HEK293 (cell line): Measurements from ENCODE around the gene MTFMT.

ENCODE experiments used
- CTCF ChIA-PET: fragments of 350-600 bp; formaldehyde crosslinking; extraction: SDS; loops from one replicate; lab custom pipeline; 2021; ENCODE audit warnings: antibody characterized with exemption; lab: Yijun Ruan, JAX
- POLR2A ChIA-PET: fragments of 300-600 bp; formaldehyde crosslinking; extraction: SDS; loops from one replicate; lab custom pipeline; 2020; ENCODE audit warnings: antibody characterized with exemption, inconsistent platforms; lab: Yijun Ruan, JAX
- H3K27ac ChIP-seq: fragments of 200-500 bp; sonication (Bioruptor generic); 2 replicates; pipeline ENCODE4 v1.5.1; 2014; ENCODE audit warnings: low read depth, low read length, control low read depth, inconsistent platforms; ENCODE audit errors: extremely low read depth
- H3K36me3 ChIP-seq, 2 experiments: fragments of 200-500 bp in 1 of 2; sonication (Bioruptor generic) in 1 of 2; 1 replicate in 1 of 2; 2 replicates in 1 of 2; pipeline ENCODE4 v1.5.1; 2014 to 2017; ENCODE audit warnings: inconsistent platforms in 2 of 2, low read length in 2 of 2; ENCODE audit not compliant: control insufficient read depth in 2 of 2, insufficient read depth in 1 of 2
- H3K4me1 ChIP-seq: fragments of 200-500 bp; sonication (Bioruptor generic); 2 replicates; pipeline ENCODE4 v1.5.1; 2014; ENCODE audit warnings: mild to moderate bottlenecking, low read length, inconsistent platforms; ENCODE audit not compliant: control insufficient read depth, insufficient read depth
- H3K4me3 ChIP-seq: 2 replicates; pipeline ENCODE4 v1.5.1; 2011; ENCODE audit warnings: low read depth, mild to moderate bottlenecking, control low read depth, low read length, moderate library complexity
- H3K9me3 ChIP-seq: fragments of 200-500 bp; sonication (Bioruptor generic); 2 replicates; pipeline ENCODE4 v1.5.1; 2014; ENCODE audit warnings: low read depth, low read length, inconsistent platforms; ENCODE audit not compliant: control insufficient read depth, insufficient read depth
- ATF2 ChIP-seq: fragments of 450-650 bp; formaldehyde crosslinking; IDR thresholded peaks from 2 replicates; pipeline ENCODE4 v1.5.1; 2016; ENCODE audit warnings: missing biosample characterization, missing genetic modification characterization, low read depth
- BCL11A ChIP-seq: fragments of 450-650 bp; formaldehyde crosslinking; IDR thresholded peaks from 2 replicates; pipeline ENCODE4 v1.5.1; 2016; ENCODE audit warnings: low read depth, missing biosample characterization, missing genetic modification characterization
- GLI2 ChIP-seq: fragments of 450-650 bp; formaldehyde crosslinking; IDR thresholded peaks from 2 replicates; pipeline ENCODE4; 2017; ENCODE audit warnings: missing biosample characterization, missing genetic modification characterization, low read depth, borderline replicate concordance
- IKZF3 ChIP-seq: fragments of 450-650 bp; IDR thresholded peaks from 2 replicates; pipeline ENCODE4 v1.5.0; 2018; ENCODE audit warnings: missing biosample characterization, mild to moderate bottlenecking, missing genetic modification characterization, moderate library complexity
- KLF1 ChIP-seq: fragments of 450-650 bp; formaldehyde crosslinking; IDR thresholded peaks from 2 replicates; pipeline ENCODE4 v1.5.1; 2016; ENCODE audit warnings: missing biosample characterization, missing genetic modification characterization
- PBX3 ChIP-seq: sonication (generic); formaldehyde crosslinking; IDR thresholded peaks from 2 replicates; pipeline ENCODE4 v1.8.1; 2022; ENCODE audit warnings: mild to moderate bottlenecking, moderate library complexity, missing genetic modification reagents
- PRDM2 ChIP-seq: fragments of 450-650 bp; formaldehyde crosslinking; IDR thresholded peaks from 2 replicates; pipeline ENCODE4 v1.5.1; 2016; ENCODE audit warnings: missing biosample characterization, missing genetic modification characterization, borderline replicate concordance
- ZBTB20 ChIP-seq: fragments of 450-650 bp; formaldehyde crosslinking; IDR thresholded peaks from 2 replicates; pipeline ENCODE4 v1.5.1; 2016; ENCODE audit warnings: missing biosample characterization, missing genetic modification characterization
- ZNF18 ChIP-seq: fragments of 450-650 bp; formaldehyde crosslinking; IDR thresholded peaks from 2 replicates; pipeline ENCODE4 v1.5.1; 2016; ENCODE audit warnings: missing biosample characterization, missing genetic modification characterization
- ZNF202 ChIP-seq: fragments of 450-650 bp; formaldehyde crosslinking; IDR thresholded peaks from 2 replicates; pipeline ENCODE4 v1.5.1; 2016; ENCODE audit warnings: missing biosample characterization, missing genetic modification characterization, borderline replicate concordance
- ZNF324 ChIP-seq: fragments of 450-650 bp; formaldehyde crosslinking; IDR thresholded peaks from 2 replicates; pipeline ENCODE4 v1.5.1; 2016; ENCODE audit warnings: missing biosample characterization, missing genetic modification characterization
- ZNF366 ChIP-seq: fragments of 450-650 bp; formaldehyde crosslinking; conservative IDR thresholded peaks from 2 replicates; pipeline ENCODE4 v1.5.1; 2016; ENCODE audit warnings: missing biosample characterization, missing genetic modification characterization
- ZNF423 ChIP-seq: fragments of 450-650 bp; formaldehyde crosslinking; IDR thresholded peaks from 2 replicates; pipeline ENCODE4 v1.5.1; 2016; ENCODE audit warnings: missing biosample characterization, missing genetic modification characterization
- ZNF433 ChIP-seq: fragments of 450-650 bp; formaldehyde crosslinking; IDR thresholded peaks from 2 replicates; pipeline ENCODE4 v1.5.1; 2016; ENCODE audit warnings: missing biosample characterization, missing genetic modification characterization, low read depth
- ZNF645 ChIP-seq: fragments of 450-650 bp; formaldehyde crosslinking; IDR thresholded peaks from 2 replicates; pipeline ENCODE4; 2016; ENCODE audit warnings: missing biosample characterization, missing genetic modification characterization
- ZNF76 ChIP-seq: fragments of 450-650 bp; formaldehyde crosslinking; IDR thresholded peaks from 2 replicates; pipeline ENCODE4; 2016; ENCODE audit warnings: low read depth, missing biosample characterization, missing genetic modification characterization, borderline replicate concordance

MTFMT gene

GRCh38 chr15:65068403-65068788 is 39.0 kb upstream of the MTFMT start:
- ChIA-PET POLR2A (interaction anchor here (0.7 kb wide), 1 partner anchor 428 kb away, joined by 3 read pairs; no protein-coding TSS in a partner anchor), CTCF (interaction anchor here (0.5 to 1.5 kb wide), 3 partner anchors 14 to 16 kb away, joined by 3 to 8 read pairs (median 4); no protein-coding TSS in a partner anchor)
- Histone ChIP-seq H3K36me3 (no peaks in the 10 kb centered on the region), H3K27ac (no peak overlapping the region), H3K4me3 (no peak overlapping the region), H3K9me3 (no peaks in the 10 kb centered on the region), H3K4me1 (no peaks in the 10 kb centered on the region)
- no peak for TF ChIP-seq BCL11A (tag by site-specific recombination)
- no peak for TF ChIP-seq PRDM2 (tag by site-specific recombination)
- TF ChIP-seq ZNF433 (tag by site-specific recombination), result no peak
- TF ChIP-seq ZNF366 (tag by site-specific recombination), result no peak
- no peak for TF ChIP-seq KLF1 (tag by site-specific recombination)
- no peak for TF ChIP-seq ATF2
- TF ChIP-seq ZNF18 (tag by site-specific recombination), result no peak
- TF ChIP-seq IKZF3 (tag by site-specific recombination), result no peak
- TF ChIP-seq ZBTB20 (tag by site-specific recombination), result no peak

GRCh38 chr15:65067645-65068402 is 38.4 kb upstream of the MTFMT start, which contains the start of gene RASL12:
TSS of gene RASL12 (minus strand) at chr15:65067991. CDS start at chr15:65067835, 156 bp downstream.
- Histone ChIP-seq H3K9me3 (no peaks in the 10 kb centered on the region), H3K4me1 (no peaks in the 10 kb centered on the region), H3K27ac (no peak within 1 kb of the TSS), H3K36me3 (no peaks in the 10 kb centered on the region), H3K4me3 (no peak within 1 kb of the TSS)
- ChIA-PET POLR2A (interaction anchor here (0.7 kb wide), 1 partner anchor 429 kb away, joined by 3 read pairs; no protein-coding TSS in a partner anchor), CTCF (interaction anchor here (1.1 to 1.5 kb wide), 2 partner anchors 14 to 15 kb away, joined by 3 to 8 read pairs; no protein-coding TSS in a partner anchor)
- no peak for TF ChIP-seq PBX3 (CRISPR knock-in tag)
- TF ChIP-seq ZBTB20 (tag by site-specific recombination), result no peak
- no peak for TF ChIP-seq ZNF76 (tag by site-specific recombination)
- TF ChIP-seq ZNF202 (tag by site-specific recombination), result no peak
- no peak for TF ChIP-seq ZNF324 (tag by site-specific recombination)
- TF ChIP-seq ZNF423 (tag by site-specific recombination), result no peak
- TF ChIP-seq GLI2 (tag by site-specific recombination), result no peak
- no peak for TF ChIP-seq ZNF645
